Gastroesophageal sphincter (tissue), 4 donors: ENCODE data around the gene HOXA10. TPM values are rescaled to one million over a fixed set of nuclear protein-coding genes. Genes with fewer than 3 reads are reported as not detected.

ENCODE experiments used
- ATAC-seq: fragments of 150-250 bp; one replicate; pipeline ENCODE4 v1.9.1; 2016; ENCODE audit warnings: mild to moderate bottlenecking, moderate library complexity
- H3K27ac ChIP-seq, 4 donors: fragments of 200-600 bp; sonication (generic) in 3 of 4; 1 replicate in 3 of 4; 2 replicates in 1 of 4; pipeline ENCODE4 v1.5.1; 2016 to 2019
- H3K27me3 ChIP-seq: fragments of 200-600 bp; sonication (generic); one replicate; pipeline ENCODE4 v1.5.1; 2019
- H3K36me3 ChIP-seq, 2 donors: fragments of 200-600 bp; sonication (generic); one replicate each; pipeline ENCODE4 v1.5.1; 2019; ENCODE audit warnings: control low read depth in 1 of 2
- H3K4me1 ChIP-seq, 3 donors: fragments of 200-600 bp; sonication (generic); 1 replicate in 2 of 3; 2 replicates in 1 of 3; pipeline ENCODE4 v1.5.1; 2016 to 2019; ENCODE audit warnings: control low read depth in 2 of 3
- H3K4me3 ChIP-seq, 2 donors: fragments of 200-600 bp; sonication (generic); one replicate each; pipeline ENCODE4 v1.5.1; 2019; ENCODE audit warnings: mild to moderate bottlenecking in 1 of 2, moderate library complexity in 1 of 2
- H3K9me3 ChIP-seq, 3 donors: fragments of 200-600 bp; sonication (generic); one replicate each; pipeline ENCODE4 v1.5.1; 2017 to 2019; ENCODE audit warnings: control low read depth in 2 of 3
- CTCF ChIP-seq, 4 experiments: fragments of 200-600 bp in 2 of 4; fragments of 450-650 bp in 2 of 4; sonication (generic) in 1 of 4; IDR thresholded peaks; one replicate each; pipeline ENCODE4 v1.5.1; 2017 to 2019; ENCODE audit warnings: antibody characterized with exemption in 4 of 4, mild to moderate bottlenecking in 2 of 4, moderate library complexity in 2 of 4
- EP300 ChIP-seq: sonication (generic); formaldehyde crosslinking; IDR thresholded peaks from one replicate; pipeline ENCODE4 v1.6.1; 2017; ENCODE audit warnings: antibody characterized with exemption, mild to moderate bottlenecking
- POLR2A ChIP-seq, 2 donors: fragments of 450-650 bp; IDR thresholded peaks; one replicate each; pipeline ENCODE4 v1.6.1; 2017; ENCODE audit warnings: antibody characterized with exemption in 2 of 2, mild to moderate bottlenecking in 2 of 2, moderate library complexity in 1 of 2
- POLR2AphosphoS5 ChIP-seq: sonication (generic); formaldehyde crosslinking; IDR thresholded peaks from one replicate; pipeline ENCODE4 v1.6.1; 2017; ENCODE audit warnings: antibody characterized with exemption
- WGBS, 2 donors: methylation state at CpG; one replicate each; pipeline ENCODE4 v1.1.5; 2018; ENCODE audit warnings: low coverage in 1 of 2; 5-methylcytosine and 5-hydroxymethylcytosine counted together
- total RNA-seq, 4 donors: library from RNA; depleted of rRNA; stranded (reverse); fragments of >200 nt; gene quantifications; one replicate each; pipeline ENCODE4 v1.1.0, GENCODE V29; 2016

HOXA10 gene
- total RNA-seq, 4 donors from 2014 or later, result 0.67 TPM; not detected in 3

GRCh38 chr7:27189997-27190748 lies 16.1 kb upstream of the HOXA10 start:
- Histone ChIP-seq H3K27ac (no peak overlapping the region), H3K4me3 (no peak overlapping the region), H3K27me3 (peaks cover 100% of the 10 kb centered on the region), H3K9me3 (no peaks in the 10 kb centered on the region), H3K36me3 (no peaks in the 10 kb centered on the region), H3K4me1 (peaks cover 0 to 48% (median 20%) of the 10 kb centered on the region in 3 donors)
- no peak for TF ChIP-seq POLR2AphosphoS5
- no peak for TF ChIP-seq EP300
- no peak for TF ChIP-seq POLR2A (IDR thresholded peaks at IDR 0.05)
- no peak for TF ChIP-seq CTCF (IDR thresholded peaks at IDR 0.05)
- WGBS, 2 donors, result 32 to 37% methylated on average over 3 to 5 of the region's 7 CpGs
- ATAC-seq, result no peak

GRCh38 chr7:27189295-27189996 lies 15.3 kb upstream of the HOXA10 start:
- H3K36me3 ChIP-seq, result no peaks in the 10 kb centered on the region
- H3K27me3 ChIP-seq, result peaks cover 100% of the 10 kb centered on the region
- no peak overlapping the region for H3K27ac ChIP-seq
- no peak for ATAC-seq
- no peak for TF ChIP-seq CTCF (IDR thresholded peaks at IDR 0.05)
- TF ChIP-seq EP300, result no peak
- no peak for TF ChIP-seq POLR2A (IDR thresholded peaks at IDR 0.05)
- no peak for TF ChIP-seq POLR2AphosphoS5
- H3K4me3 ChIP-seq, result peak overlapping the region in 1 of 2 donors; percentile 22
- WGBS, 2 donors, result 30 to 67% methylated on average over 1 to 4 of the region's 22 CpGs
- peaks cover 0 to 56% (median 24%) of the 10 kb centered on the region in 3 donors for H3K4me1 ChIP-seq
- no peaks in the 10 kb centered on the region for H3K9me3 ChIP-seq

GRCh38 chr7:27188386-27189294 lies 14.5 kb upstream of the HOXA10 start:
- Histone ChIP-seq H3K4me3 (peak overlapping the region in 1 of 2 donors; percentile 22), H3K36me3 (no peaks in the 10 kb centered on the region), H3K4me1 (peaks cover 0 to 64% (median 31%) of the 10 kb centered on the region in 3 donors), H3K9me3 (no peaks in the 10 kb centered on the region), H3K27ac (no peak overlapping the region), H3K27me3 (peaks cover 100% of the 10 kb centered on the region)
- 4 to 5% methylated on average over 4 to 22 of the region's 49 CpGs for WGBS, 2 donors
- TF ChIP-seq EP300, result no peak
- TF ChIP-seq POLR2A (IDR thresholded peaks at IDR 0.05), result no peak
- no peak for TF ChIP-seq CTCF (IDR thresholded peaks at IDR 0.05)
- TF ChIP-seq POLR2AphosphoS5, result no peak
- ATAC-seq, result no peak

DNA sequence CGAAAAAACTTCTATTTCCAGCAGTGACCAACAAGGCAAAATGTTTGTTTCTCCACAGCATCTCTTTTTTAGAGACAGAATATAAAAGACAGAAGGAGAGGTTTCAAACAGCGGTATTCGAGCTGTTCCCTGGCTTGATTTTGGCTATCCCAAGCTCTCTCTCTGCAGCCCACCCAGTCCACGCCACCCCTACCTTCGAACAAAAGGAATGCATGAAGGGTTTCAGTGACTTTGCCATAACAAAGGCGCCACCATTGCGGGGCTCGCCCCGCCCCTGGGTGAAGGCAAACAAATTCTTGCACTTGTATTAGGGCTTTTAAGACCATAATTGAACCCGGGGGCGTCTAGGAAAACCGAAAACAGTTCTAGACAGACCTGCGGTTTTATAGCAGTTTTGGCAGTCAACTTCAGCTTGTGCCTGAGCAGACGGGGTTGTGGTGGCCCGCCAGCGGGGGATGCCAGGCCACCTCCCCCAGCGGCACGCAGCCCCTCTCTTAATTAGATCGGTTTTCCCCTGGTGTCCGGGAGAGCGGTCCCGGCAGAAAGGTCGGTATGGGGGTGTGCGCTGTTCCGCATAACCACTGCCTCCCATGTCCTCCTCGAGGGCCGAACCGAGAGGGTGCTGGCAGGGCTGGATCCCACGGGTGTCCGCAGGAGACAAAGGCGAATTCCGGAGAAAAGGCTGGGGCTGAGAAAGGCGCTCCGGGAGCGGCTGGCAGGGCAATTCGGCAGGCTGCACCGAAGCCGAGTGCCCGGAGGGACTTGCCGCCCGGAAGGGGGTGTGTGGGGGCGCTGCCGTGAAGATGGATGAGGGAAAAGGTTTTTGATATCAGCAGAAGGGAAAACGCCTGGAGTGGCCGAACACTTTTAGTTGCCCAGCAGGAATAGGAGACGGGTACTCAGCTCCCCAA lies 13.6 kb upstream of the HOXA10 start:
- Histone ChIP-seq H3K27me3 (peaks cover 100% of the 10 kb centered on the region), H3K4me1 (peaks cover 0 to 65% (median 24%) of the 10 kb centered on the region in 3 donors), H3K36me3 (no peaks in the 10 kb centered on the region), H3K4me3 (no peak overlapping the region), H3K27ac (no peak overlapping the region), H3K9me3 (no peaks in the 10 kb centered on the region)
- TF ChIP-seq CTCF (IDR thresholded peaks at IDR 0.05), result no peak
- no peak for TF ChIP-seq EP300
- TF ChIP-seq POLR2A (IDR thresholded peaks at IDR 0.05), result no peak
- no peak for TF ChIP-seq POLR2AphosphoS5
- WGBS, 2 donors, result 9% methylated on average over 8 to 20 of the region's 46 CpGs
- ATAC-seq, result no peak
